Activated T-helper 1 cell treated with anti-CD3 and anti-CD28 coated beads, Interleukin-2, amount 50 U/mL, for 16 hours (primary cell): ENCODE data around the gene NGEF.

Source experiments
- DNase-seq, 2 donors: peaks; one replicate each; pipeline ENCODE4 v3.0.0-alpha.2; 2020; ENCODE audit warnings: low read depth in 1 of 2, low spot score in 1 of 2

Gene NGEF

GRCh38 chr2:233044974-233045605, 32.0 kb upstream of the NGEF start:
- DNase-seq: no peak

- no peak for DNase-seq
These were observed 29.5 kb upstream of the NGEF start for GRCh38 chr2:233042549-233042948.

- DNase-seq: no peak
These were observed 28.8 kb upstream of the NGEF start for GRCh38 chr2:233041722-233042323.

GRCh38 chr2:233040571-233040970, 27.5 kb upstream of the NGEF start:
- no peak for DNase-seq

- no peak for DNase-seq
These were observed 26.9 kb upstream of the NGEF start for GRCh38 chr2:233039846-233040530.

GRCh38 chr2:233039212-233039845, 26.3 kb upstream of the NGEF start:
- DNase-seq: no peak

- no peak for DNase-seq
These were observed 24.0 kb upstream of the NGEF start for GRCh38 chr2:233037078-233037477.

GRCh38 chr2:233036162-233036838, 23.2 kb upstream of the NGEF start:
- DNase-seq: no peak

GRCh38 chr2:233035426-233036161, 22.5 kb upstream of the NGEF start:
- no peak for DNase-seq

- no peak for DNase-seq
These were observed 21.2 kb upstream of the NGEF start for GRCh38 chr2:233034091-233034882.

GRCh38 chr2:233033672-233034071, 20.6 kb upstream of the NGEF start:
- DNase-seq: no peak

- no peak for DNase-seq
These were observed 19.7 kb upstream of the NGEF start, which contains the start of gene NEU2 for GRCh38 chr2:233032551-233033320. NEU2 (plus strand) TSS chr2:233032672; CDS start chr2:233032672, 0 bp downstream.

- DNase-seq: no peak
These were observed 18.8 kb upstream of the NGEF start for GRCh38 chr2:233031556-233032500.

- no peak for DNase-seq
These were observed 16.3 kb upstream of the NGEF start for GRCh38 chr2:233029321-233029720.

- DNase-seq: no peak
These were observed 13.2 kb upstream of the NGEF start for GRCh38 chr2:233026198-233026813.

GRCh38 chr2:233025706-233026105, 12.7 kb upstream of the NGEF start:
- DNase-seq: no peak

- DNase-seq: no peak
These were observed 10.8 kb upstream of the NGEF start for GRCh38 chr2:233023761-233024410.
